ENCODE data around the gene GDF10. TPM values are rescaled to one million over a fixed set of nuclear protein-coding genes. Genes with fewer than 3 reads are reported as not detected.

Gene GDF10
- total and polyA plus RNA-seq, 2 of the 8 experiments (the other 6 are each of a cell fraction or from before 2014, with no cell fraction given) = 0.19 to 0.32 TPM

- TF ChIP-seq RFX5 (IDR thresholded peaks at IDR 0.05; ENCODE audit: borderline replicate concordance, low read depth, low read length) = no peak
- TF ChIP-seq HDAC6 (IDR thresholded peaks at IDR 0.05; ENCODE audit: low read depth, low read length) = no peak
- no peak for TF ChIP-seq SIRT6 (IDR thresholded peaks at IDR 0.05; ENCODE audit: low read length)
- TF ChIP-seq MAFK (IDR thresholded peaks at IDR 0.05; ENCODE audit: low read depth, low read length) = no peak
Measured at GRCh38 chr10:47332946-47333345, 32.9 kb downstream of the GDF10 start (continued).
